Pancreas (tissue), 10 donors: ENCODE measurements around the gene ARHGEF1. TPM values are rescaled to one million over a fixed set of nuclear protein-coding genes. Genes with fewer than 3 reads are reported as not detected.

Experiments used
- ATAC-seq, 4 donors: fragments of 200-7000 bp; cut with Tn5 transposase; one replicate each; pipeline versions ENCODE4 v1.8.0 to v1.9.1; 2020; ENCODE audit warnings: mild to moderate bottlenecking in 4 of 4, moderate library complexity in 4 of 4
- DNase-seq, 6 donors: peaks; one replicate each; pipeline ENCODE4 v3.0.0-alpha.2; 2020
- FAIRE-seq: peaks from 2 replicates; lab custom pipeline; 2012; peaks lifted over from hg19 to GRCh38; lab: Jason Lieb, UNC
- H3K27ac ChIP-seq, 4 donors: fragments of 200-600 bp; sonication (generic); 1 replicate in 3 of 4; 2 replicates in 1 of 4; pipeline versions ENCODE4 v1.5.0 to v1.8.0; 2020
- H3K27me3 ChIP-seq, 4 donors: fragments of 200-600 bp; one replicate each; pipeline ENCODE4 v1.8.0; 2021
- H3K36me3 ChIP-seq, 3 donors: fragments of 200-600 bp; sonication (generic) in 1 of 3; one replicate each; pipeline versions ENCODE4 v1.5.0 to v1.8.0; 2020 to 2021
- H3K4me1 ChIP-seq, 3 donors: fragments of 200-600 bp; one replicate each; pipeline ENCODE4 v1.8.0; 2021
- H3K4me3 ChIP-seq, 4 donors: fragments of 200-600 bp; sonication (generic) in 2 of 4; one replicate each; pipeline versions ENCODE4 v1.5.0 to v1.8.0; 2020 to 2021
- H3K9me3 ChIP-seq, 4 donors: fragments of 200-600 bp; one replicate each; pipeline ENCODE4 v1.8.0; 2021
- WGBS, 2 donors: extraction: QIAGEN DNeasy Blood & Tissue Kit; methylation state at CpG; one replicate each; pipeline ENCODE4 v1.1.7; 2013; 5-methylcytosine and 5-hydroxymethylcytosine counted together
- intact Hi-C, 3 donors: fragments of 100-400 bp; cut with DNase I; formaldehyde crosslinking; loops; one replicate each; pipeline versions ENCODE4 v1.11.1 to v1.14.2; 2022
- polyA plus RNA-seq, 2 donors: library from polyadenylated mRNA; stranded (reverse); fragments of 200-250 nt; gene quantifications; one replicate each; pipeline ENCODE4 v1.2.3, GENCODE V29; 2013
- total RNA-seq, 6 donors: library from RNA; stranded (reverse); fragmentation: NEBNext Ultra II Directional in 4 of 6; extraction: Animal tissue kit (Norgen Biotek cat#: 25700) in 4 of 6; gene quantifications; one replicate each; pipeline versions ENCODE4 v1.2.1 to v1.2.4, GENCODE V29; 2021 to 2023
- TF ChIP-seq, protein P1 (sequence below), 4 donors: fragments of 200-600 bp; sonication (generic) in 3 of 4; IDR thresholded peaks; one replicate each; pipeline versions ENCODE4 v1.5.0 to v1.8.0; 2021; ENCODE audit warnings: antibody characterized with exemption in 4 of 4
- donor health status: healthy with polysubstance abuse.
- donor health status: DM: no; HTN: no; CAD: no; lungs with moderate emphysema.
- donor health status: DM: no; HTN: no; CAD: no.
- donor health status: control.
- donor health status: control.
- donor health status: Bipolar disorder and iron deficiency.
- donor health status: DM: yes; HTN: yes; CAD: no.
- donor health status: DM: no; HTN: no; CAD: no.
- donor health status: DM: no; HTN: no; CAD: no.
- donor health status: DM: yes; HTN: yes; CAD: no.

The ARHGEF1 gene, protein sequence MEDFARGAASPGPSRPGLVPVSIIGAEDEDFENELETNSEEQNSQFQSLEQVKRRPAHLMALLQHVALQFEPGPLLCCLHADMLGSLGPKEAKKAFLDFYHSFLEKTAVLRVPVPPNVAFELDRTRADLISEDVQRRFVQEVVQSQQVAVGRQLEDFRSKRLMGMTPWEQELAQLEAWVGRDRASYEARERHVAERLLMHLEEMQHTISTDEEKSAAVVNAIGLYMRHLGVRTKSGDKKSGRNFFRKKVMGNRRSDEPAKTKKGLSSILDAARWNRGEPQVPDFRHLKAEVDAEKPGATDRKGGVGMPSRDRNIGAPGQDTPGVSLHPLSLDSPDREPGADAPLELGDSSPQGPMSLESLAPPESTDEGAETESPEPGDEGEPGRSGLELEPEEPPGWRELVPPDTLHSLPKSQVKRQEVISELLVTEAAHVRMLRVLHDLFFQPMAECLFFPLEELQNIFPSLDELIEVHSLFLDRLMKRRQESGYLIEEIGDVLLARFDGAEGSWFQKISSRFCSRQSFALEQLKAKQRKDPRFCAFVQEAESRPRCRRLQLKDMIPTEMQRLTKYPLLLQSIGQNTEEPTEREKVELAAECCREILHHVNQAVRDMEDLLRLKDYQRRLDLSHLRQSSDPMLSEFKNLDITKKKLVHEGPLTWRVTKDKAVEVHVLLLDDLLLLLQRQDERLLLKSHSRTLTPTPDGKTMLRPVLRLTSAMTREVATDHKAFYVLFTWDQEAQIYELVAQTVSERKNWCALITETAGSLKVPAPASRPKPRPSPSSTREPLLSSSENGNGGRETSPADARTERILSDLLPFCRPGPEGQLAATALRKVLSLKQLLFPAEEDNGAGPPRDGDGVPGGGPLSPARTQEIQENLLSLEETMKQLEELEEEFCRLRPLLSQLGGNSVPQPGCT
- 10 to 100 TPM; 26.3 to 65.6 (median 37.0) TPM for total RNA-seq
- 100 to 1,000 TPM; 139 to 179 TPM for polyA plus RNA-seq

- Histone ChIP-seq H3K4me1 (peaks cover 10 to 21% (median 13%) of the 10 kb centered on the region in 3 donors), H3K9me3 (no peaks in the 10 kb centered on the region), H3K27ac (peak within 1 kb of the TSS; percentile 48 to 76 (median 64)), H3K4me3 (peak within 1 kb of the TSS; percentile 62 to 95 (median 87)), H3K27me3 (no peaks in the 10 kb centered on the region), H3K36me3 (no peaks in the 10 kb centered on the region)
- DNase-seq (peak in 5 of 6 donors; percentile 51 to 81 (median 54)), FAIRE-seq (no peak), ATAC-seq (peak; percentile 18 to 46 (median 28))
- intact Hi-C loops: no loop called here
- TF ChIP-seq, protein P1, sequence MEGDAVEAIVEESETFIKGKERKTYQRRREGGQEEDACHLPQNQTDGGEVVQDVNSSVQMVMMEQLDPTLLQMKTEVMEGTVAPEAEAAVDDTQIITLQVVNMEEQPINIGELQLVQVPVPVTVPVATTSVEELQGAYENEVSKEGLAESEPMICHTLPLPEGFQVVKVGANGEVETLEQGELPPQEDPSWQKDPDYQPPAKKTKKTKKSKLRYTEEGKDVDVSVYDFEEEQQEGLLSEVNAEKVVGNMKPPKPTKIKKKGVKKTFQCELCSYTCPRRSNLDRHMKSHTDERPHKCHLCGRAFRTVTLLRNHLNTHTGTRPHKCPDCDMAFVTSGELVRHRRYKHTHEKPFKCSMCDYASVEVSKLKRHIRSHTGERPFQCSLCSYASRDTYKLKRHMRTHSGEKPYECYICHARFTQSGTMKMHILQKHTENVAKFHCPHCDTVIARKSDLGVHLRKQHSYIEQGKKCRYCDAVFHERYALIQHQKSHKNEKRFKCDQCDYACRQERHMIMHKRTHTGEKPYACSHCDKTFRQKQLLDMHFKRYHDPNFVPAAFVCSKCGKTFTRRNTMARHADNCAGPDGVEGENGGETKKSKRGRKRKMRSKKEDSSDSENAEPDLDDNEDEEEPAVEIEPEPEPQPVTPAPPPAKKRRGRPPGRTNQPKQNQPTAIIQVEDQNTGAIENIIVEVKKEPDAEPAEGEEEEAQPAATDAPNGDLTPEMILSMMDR (IDR thresholded peaks at IDR 0.05): no peak
- 6 to 14% methylated on average over 39 to 80 of the region's 80 CpGs for WGBS, 2 donors
These were observed at the start of gene ARHGEF1 for GRCh38 chr19:41882568-41883462. TSS of gene ARHGEF1 (plus strand) at chr19:41883184. CDS start at chr19:41888083, 4,899 bp downstream.

DNA sequence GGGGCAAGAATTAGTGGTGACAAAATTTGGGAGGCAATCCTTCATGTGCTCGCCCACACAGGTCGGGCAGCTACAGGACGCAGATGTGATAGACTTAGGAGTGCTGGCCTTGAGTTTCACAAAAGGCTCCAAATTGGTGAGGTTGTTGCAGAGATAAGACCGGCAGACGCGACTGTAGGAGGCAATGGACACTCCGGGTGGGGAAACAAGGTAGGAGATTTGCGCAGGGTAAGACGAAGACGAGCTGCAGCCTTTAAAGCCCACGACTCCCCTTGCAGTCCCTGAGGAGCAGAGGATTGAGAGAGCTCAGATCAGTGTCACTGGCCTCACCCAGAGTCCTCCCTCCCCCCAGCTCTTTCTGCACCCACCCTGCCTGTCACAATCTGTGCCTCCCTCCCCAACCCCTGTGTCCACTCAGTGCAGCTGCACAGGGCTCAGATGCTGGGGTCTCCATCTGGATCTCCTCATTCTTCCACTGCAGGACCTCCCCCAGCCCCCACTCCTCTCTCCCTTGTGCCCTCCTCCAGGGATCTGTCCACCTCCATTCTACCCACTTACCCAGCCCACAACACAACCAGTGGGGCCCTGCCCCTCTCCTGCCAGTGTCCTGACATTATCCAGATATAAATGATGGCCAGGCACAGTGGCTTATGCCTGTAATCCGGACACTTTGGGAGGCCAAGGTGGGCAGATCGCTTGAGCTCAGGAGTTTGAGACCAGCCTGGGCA lies 44.8 kb upstream of the ARHGEF1 start:
- TF ChIP-seq, protein P1 (IDR thresholded peaks at IDR 0.05): no peak
- Histone ChIP-seq H3K36me3 (no peaks in the 10 kb centered on the region), H3K27ac (no peak overlapping the region), H3K4me1 (no peaks in the 10 kb centered on the region), H3K4me3 (no peak overlapping the region), H3K9me3 (no peaks in the 10 kb centered on the region), H3K27me3 (no peaks in the 10 kb centered on the region)
- ATAC-seq: no peak
- intact Hi-C loops: no loop called here
- no peak for FAIRE-seq
- DNase-seq: no peak
- 33 to 42% methylated on average over 13 of the region's 13 CpGs for WGBS, 2 donors

DNA sequence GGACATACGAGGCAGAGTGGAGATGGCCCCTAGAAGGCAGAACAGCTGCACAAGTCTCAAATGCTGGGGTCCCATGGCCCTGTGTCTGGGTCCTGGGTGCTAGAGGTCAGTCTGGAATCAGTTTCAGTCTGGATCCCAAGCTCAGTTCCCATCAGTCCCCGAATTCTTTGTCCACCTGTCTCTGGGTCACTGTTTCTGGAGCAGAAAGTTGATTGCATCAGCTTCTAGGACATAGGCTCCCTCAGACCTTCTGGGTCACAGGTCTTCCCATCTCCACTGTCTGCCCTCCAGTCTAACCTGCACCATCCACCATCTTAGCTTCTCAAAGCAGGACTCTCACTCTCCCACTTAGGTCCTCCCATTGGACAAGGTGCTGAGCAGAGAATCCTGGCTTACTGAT lies 43.8 kb upstream of the ARHGEF1 start:
- 34 to 47% methylated on average over 2 of the region's 2 CpGs for WGBS, 2 donors
- H3K27ac ChIP-seq: no peak overlapping the region
- no peaks in the 10 kb centered on the region for H3K9me3 ChIP-seq
- H3K27me3 ChIP-seq: no peaks in the 10 kb centered on the region
- no peak for FAIRE-seq
- intact Hi-C loops: no loop called here
- H3K4me1 ChIP-seq: no peaks in the 10 kb centered on the region
- TF ChIP-seq, protein P1 (IDR thresholded peaks at IDR 0.05): no peak
- no peaks in the 10 kb centered on the region for H3K36me3 ChIP-seq
- H3K4me3 ChIP-seq: no peak overlapping the region
- no peak for DNase-seq
- ATAC-seq: no peak

- Histone ChIP-seq H3K4me3 (no peak overlapping the region), H3K27me3 (no peaks in the 10 kb centered on the region), H3K9me3 (no peaks in the 10 kb centered on the region), H3K4me1 (no peaks in the 10 kb centered on the region), H3K36me3 (no peaks in the 10 kb centered on the region), H3K27ac (no peak overlapping the region)
- TF ChIP-seq, protein P1 (IDR thresholded peaks at IDR 0.05): no peak
- no peak for DNase-seq
- FAIRE-seq: no peak
- no peak for ATAC-seq
- intact Hi-C loops: no loop called here
- 37 to 46% methylated on average over 7 of the region's 7 CpGs for WGBS, 2 donors
These were observed 39.6 kb upstream of the ARHGEF1 start for GRCh38 chr19:41843371-41843770.
